NCI-H748 (cell line): ENCODE data around the gene NLGN1.
"Not testable (repeated sequence)": the region's sequence is repeated elsewhere in the genome, so short reads cannot be mapped to it uniquely, and the experiment has no call there.

Experiments used
- DNase-seq: peaks from one replicate; lab custom pipeline; 2025; ENCODE audit not compliant: unreplicated experiment; lab: John Stamatoyannopoulos, UW

Gene NLGN1

DNA sequence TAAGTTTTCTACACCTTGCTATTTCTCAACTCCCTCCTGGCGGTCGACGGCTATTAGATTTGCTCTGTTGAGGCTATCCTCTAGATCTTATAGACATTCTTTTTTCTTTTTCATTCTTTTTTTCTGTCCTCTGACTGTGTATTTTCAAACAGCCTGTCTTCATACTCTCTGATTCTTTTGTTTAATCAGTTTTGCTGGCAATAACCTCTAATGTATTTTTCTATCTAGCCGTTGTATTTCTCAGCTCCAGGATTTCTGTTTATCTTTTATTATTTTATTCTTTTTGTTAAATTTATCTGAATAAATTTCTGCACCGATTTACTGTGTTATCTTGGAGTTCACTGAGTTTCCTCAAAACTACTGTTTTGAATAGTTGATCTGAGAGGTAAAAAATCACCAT, 31.5 kb downstream of the NLGN1 start:
- no peak for DNase-seq

DNA sequence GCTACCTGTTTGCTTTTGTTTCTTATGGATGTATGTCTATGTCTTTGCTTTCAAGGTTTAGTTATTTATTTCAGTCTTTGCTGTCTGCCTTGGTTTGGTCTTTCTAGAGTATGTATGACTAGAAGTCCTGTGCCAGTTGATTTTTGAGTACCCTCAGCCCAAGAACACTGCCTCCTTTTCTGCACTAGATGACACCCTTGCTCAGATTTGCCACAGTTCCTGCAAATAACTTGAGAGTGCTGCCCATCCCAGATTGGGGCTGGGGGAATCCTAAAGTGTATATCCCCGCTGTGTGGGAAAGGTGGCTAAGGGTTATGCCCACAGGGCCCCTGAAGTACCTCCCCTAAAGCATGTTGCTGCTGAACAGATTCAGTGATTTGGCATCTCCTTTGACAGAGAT, 32.0 kb downstream of the NLGN1 start:
- DNase-seq: no peak

DNA sequence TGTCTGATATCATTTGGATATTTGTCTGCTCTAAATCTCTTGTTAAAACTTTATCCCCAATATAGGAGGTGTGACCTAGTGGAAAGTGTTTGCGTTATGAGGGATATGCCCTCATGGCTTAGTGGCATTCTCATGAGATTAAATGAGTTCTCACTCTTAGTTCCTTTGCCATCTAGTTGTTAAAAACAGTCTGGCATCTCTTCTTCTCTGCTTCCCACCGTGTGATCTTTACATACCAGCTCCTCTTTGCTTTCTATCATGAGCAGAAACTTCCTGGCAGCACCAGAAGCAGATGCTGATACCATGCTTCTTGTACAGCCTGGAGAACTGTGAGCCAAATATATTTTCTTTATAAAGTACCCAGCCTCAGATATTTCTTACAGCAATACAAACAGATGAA, 33.0 kb downstream of the NLGN1 start:
- DNase-seq: no peak

DNA sequence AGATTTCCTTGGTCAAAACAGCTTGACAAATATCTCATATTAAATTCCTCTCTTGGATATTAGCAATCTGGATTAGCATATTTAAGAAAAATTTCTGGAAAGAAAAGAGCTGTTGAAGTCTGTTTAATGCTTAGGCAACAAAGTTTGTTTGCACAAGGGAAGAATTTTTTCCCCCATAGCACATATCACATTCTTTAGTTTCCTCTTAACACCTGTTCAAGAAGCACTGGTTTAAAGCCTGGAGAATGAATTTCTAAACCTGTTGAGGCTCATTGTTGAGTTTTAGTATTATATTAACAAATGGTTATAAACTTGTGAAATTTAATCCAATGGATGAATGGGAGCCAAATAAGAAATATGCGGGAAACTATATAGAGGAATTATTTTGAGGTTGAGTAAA, 41.5 kb downstream of the NLGN1 start:
- no peak for DNase-seq

DNA sequence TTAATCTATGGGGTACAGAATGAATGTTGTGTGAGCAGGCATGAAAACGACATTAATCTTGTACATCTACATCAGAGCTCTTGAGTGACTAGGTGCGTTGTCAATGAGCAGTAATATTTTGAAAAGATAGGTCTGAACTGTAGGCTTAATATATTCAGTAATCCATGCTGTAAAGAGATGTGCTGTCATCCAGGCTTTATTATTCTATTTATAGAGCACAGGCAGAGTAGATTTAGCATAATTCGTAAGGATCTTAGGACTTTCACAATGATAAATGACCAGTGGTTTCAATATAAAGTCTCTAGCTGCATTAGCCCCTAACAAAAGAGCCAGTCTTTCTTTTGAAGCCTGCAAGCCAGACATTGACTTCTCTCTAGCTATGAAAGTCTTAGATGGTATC, 43.0 kb downstream of the NLGN1 start:
- DNase-seq: no peak

DNA sequence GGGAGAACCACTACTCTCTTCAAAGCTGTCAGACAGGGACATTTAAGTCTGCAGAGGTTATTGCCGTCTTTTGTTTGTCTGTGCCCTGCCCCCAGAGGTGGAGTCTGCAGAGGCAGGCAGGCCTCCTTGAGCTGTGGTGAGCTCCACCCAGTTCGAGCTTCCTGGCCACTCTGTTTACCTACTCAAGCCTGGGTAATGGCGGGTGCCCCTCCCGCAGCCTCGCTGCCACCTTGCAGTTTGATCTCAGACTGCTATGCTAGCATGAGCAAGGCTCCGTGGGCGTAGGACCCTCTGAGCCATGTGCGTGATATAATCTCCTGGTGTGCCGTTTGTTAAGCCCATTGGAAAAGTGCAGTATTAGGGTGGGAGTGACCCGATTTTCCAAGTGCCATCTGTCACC, 54.0 kb downstream of the NLGN1 start:
- not testable (repeated sequence) for DNase-seq

- no peak for DNase-seq
These were observed 65.7 kb downstream of the NLGN1 start for GRCh38 chr3:173463250-173463649.

DNA sequence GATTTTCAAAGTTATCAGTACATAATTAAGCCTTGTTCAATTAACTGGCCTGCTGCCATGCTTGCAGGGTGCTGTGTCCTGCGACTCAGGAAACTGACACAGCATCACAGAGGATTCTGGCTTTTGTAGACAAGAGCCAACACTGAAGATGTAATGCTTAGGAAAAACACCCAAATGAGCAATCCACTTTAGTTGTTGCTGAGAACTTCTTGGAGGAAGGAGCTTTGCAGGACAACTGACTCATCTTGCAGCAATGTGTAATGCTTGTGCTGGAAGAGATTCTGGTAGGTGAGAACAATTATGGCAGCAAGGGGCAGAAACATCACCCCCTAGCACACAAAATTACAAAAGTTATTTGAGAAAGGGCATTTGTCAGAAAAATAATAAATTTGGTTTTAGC, 67.6 kb downstream of the NLGN1 start:
- no peak for DNase-seq

DNA sequence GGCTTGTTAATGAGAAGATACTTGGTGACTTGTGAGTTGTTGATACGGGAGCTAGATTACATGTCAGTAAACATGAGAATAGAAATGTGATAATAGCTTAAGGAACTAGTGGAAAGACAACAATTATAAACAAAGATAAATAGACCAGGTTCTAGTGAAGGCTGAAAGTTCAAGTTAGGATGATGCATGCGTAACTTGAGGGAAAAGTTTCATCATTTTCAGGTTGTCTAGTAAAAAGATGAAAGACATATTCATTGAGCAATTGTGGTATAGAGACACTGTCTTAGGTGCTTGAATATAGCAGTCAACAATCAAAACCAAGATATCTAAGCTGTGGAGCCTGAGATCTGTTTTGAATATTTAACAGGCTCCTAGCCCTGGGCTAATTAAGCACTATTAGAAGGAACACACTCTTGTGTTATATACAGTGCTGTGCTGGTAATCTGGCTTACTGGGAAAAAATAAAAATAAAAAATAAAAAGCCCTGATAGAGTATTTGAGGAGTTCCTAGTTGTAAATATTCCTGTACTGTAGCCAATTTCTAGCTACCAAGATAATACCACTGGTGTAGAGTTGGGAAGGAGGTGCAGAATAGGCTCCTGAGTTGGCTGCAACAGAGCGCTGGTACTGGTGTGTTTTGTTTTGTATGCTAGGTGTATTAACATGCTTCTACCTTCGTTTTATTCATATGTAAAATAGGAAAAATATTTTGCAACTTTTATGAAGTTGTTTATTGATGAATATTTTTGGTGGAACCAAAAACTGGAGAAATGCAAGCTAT, 68.5 kb downstream of the NLGN1 start:
- no peak for DNase-seq

GRCh38 chr3:173467501-173467900, 70.0 kb downstream of the NLGN1 start:
- no peak for DNase-seq

DNA sequence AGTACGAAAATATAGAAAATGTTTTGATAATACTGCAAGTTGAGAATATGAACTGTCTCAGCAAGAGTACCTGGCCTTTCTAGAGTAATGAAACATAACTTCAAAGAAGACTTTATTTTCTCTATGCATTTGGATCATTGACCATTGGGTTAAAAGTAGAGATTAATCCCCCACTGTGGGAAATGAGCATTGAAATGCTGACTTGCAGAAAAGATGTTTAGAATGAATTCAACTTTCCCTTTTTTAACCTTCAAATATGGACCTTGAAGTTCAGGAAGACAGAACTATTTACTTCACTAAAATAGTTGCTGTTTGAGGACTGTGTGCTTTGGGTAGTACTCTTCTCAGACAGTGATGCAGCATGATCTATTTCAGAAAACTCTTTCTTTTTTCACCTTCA, 75.7 kb downstream of the NLGN1 start:
- DNase-seq: no peak

DNA sequence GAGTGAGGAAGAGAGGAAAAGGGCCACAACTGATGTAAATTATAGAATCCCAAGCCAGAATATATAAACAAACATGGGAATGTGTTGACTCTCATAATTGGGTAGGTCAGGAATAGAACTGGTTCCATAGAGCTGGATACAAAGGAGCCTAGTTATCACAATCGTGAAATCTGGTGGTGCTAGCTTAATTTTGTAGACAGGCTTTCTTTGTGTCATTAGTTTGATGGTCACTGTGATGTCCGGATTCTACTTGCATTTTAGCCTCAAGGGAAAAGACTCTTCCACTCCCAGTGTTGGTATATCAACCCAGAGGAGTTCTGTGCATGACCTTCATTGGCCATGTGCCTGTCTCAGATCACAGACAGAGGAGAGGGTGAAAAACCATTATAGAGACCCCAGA, 81.8 kb downstream of the NLGN1 start:
- no peak for DNase-seq

- DNase-seq: no peak
These were observed 104.5 kb downstream of the NLGN1 start for GRCh38 chr3:173501931-173502489.

DNA sequence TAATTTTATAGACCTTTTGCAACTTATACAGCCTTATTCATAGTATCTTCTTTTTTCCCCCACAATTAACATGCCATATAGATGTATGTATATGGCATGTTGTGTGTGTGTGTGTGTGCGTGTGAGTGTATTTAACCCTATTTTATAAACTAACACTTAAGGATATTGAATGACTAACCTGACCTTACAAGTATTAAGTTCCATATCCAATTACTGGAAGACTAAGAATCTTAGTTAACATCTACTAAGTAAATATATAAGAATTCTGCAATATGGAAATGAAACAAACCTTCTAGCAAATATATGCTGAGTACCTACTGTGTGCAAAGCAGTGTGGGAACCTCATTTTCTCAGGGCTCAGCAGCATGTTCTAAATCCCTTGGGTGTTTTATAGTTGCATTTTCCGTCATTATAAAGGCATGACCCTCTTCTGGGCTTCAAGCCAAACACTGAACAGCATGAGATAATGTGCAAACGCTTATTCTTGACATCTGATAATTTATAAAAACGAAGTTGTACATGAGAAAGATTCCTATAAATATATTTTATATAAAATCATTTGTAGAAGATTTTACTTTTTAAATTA, 105.5 kb downstream of the NLGN1 start:
- DNase-seq: peak; percentile 48

DNA sequence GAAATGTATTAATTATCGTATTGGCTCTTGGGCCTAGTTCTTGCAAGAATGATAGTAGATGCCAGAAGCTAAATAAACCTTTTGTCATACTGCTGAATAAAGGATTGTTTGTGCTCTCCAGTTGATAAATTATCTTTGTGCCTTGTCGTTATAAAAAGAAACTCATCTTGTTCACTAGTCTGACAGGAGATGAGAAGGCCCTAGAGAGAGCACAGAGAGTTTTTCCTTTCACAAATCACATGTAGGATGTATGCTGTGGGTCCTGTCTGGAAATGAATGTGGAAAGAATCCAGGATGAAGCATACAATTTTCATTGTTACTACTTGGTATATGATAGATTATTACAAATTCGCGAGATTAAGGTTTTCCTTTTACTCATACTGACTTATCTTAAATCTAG, 113.0 kb downstream of the NLGN1 start:
- no peak for DNase-seq

GRCh38 chr3:173513123-173513522, 115.6 kb downstream of the NLGN1 start:
- no peak for DNase-seq

DNA sequence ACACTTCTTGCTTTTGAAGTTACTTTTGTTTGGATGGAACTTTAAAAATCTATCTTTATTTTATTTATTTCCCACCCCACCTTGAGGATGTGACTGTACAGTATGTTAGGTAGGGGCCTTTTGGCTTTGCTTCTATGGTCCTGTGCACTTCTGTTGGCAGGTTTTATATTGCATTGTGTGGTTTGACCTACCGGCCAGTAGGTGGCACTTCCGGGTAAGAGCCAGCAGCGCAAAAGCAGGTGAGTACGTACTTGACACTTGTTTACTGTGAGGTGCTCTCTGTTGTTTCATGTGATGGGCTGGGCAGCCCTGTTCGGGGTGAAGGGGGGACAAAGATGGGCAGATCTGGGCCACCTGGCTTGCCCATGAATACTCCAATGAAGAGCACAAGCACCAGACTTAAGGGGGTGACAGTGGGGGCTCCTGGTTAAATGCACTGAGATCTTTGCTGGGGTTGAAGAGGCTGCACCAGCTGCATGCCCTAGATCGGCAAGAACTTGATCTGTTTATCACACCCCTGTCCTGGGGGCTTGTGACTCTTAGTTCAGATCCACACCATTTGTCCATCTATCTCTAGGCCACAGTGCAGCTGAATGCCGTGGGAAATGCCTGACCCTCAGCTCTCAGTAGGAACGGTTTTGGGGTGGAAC, 131.6 kb downstream of the NLGN1 start:
- peak; percentile 26 for DNase-seq

DNA sequence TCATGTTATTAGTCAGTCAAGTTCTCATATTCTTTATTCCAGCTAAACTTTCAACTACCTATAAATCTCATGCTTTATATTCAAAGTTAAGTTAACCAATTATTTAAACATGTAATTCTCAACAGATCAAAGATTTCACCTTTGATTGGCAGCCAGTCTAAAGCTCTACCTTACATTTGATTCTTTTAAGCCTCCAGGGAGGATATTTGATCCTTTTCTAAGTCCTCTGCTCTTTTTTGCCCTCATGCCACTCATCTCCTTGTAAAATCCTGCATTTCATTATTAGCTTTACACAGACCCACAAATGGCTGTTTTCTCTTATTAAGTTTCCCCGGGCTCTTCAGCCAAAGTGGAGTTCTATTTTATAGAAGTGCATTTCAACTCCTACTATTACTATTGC, 134.1 kb downstream of the NLGN1 start:
- DNase-seq: no peak

DNA sequence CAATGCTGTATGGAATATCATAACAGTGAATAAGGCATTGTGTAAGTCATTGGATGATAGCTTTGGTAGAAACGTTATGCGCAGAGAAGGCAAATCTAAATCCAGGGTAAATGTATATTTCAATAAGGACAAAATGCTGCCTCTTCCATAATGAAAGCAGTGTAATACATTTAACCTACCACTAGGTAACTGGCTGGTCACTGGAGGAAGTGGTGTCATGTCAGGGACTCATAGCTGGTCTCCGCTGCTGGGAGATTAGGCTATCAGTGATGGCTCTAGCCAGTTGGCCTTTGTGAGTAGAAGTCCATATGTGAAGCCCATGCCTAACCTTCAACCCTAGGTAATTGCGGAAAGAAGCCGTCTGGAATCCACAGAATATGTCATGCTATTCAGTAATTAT, 140.9 kb downstream of the NLGN1 start:
- no peak for DNase-seq

- not testable (repeated sequence) for DNase-seq
These were observed 148.0 kb downstream of the NLGN1 start for GRCh38 chr3:173545590-173545989.

- no peak for DNase-seq
These were observed 149.5 kb downstream of the NLGN1 start for GRCh38 chr3:173547070-173547469.

GRCh38 chr3:173548261-173548660, 150.7 kb downstream of the NLGN1 start:
- DNase-seq: no peak
